ENCODE results near the gene SPATS2L.
A peak's percentile ranks its signal among the peaks of the same experiment; 100 is the strongest.

The SPATS2L gene

GRCh38 chr2:200306196-200306930 lies at the start of gene SPATS2L:
SPATS2L (plus strand) TSS chr2:200306693; CDS start chr2:200389245, 82,552 bp downstream.
- peak; percentile 39 to 62 for DNase-seq (ENCODE audit: low read depth in 2 of 2)

- DNase-seq (ENCODE audit: low read depth in 2 of 2), result no peak
These were observed 48.9 kb upstream of the SPATS2L start for GRCh38 chr2:200257570-200257969.

- DNase-seq (ENCODE audit: low read depth in 2 of 2), result no peak
These were observed 48.4 kb upstream of the SPATS2L start for GRCh38 chr2:200258081-200258480.

GRCh38 chr2:200258881-200259576 lies 47.5 kb upstream of the SPATS2L start:
- DNase-seq (ENCODE audit: low read depth in 2 of 2), result no peak

GRCh38 chr2:200259577-200259957 lies 46.9 kb upstream of the SPATS2L start:
- DNase-seq (ENCODE audit: low read depth in 2 of 2), result no peak

- DNase-seq (ENCODE audit: low read depth in 2 of 2), result no peak
These were observed 44.4 kb upstream of the SPATS2L start for GRCh38 chr2:200262047-200262446.

GRCh38 chr2:200263279-200263678 lies 43.2 kb upstream of the SPATS2L start:
- no peak for DNase-seq (ENCODE audit: low read depth in 2 of 2)

- DNase-seq (ENCODE audit: low read depth in 2 of 2), result no peak
These were observed 41.9 kb upstream of the SPATS2L start for GRCh38 chr2:200264631-200265030.

- no peak for DNase-seq (ENCODE audit: low read depth in 2 of 2)
These were observed 40.1 kb upstream of the SPATS2L start for GRCh38 chr2:200266406-200266805.

- no peak for DNase-seq (ENCODE audit: low read depth in 2 of 2)
These were observed 39.1 kb upstream of the SPATS2L start for GRCh38 chr2:200267350-200267749.

- DNase-seq (ENCODE audit: low read depth in 2 of 2), result no peak
These were observed 35.8 kb upstream of the SPATS2L start for GRCh38 chr2:200270732-200271131.

GRCh38 chr2:200272320-200272719 lies 34.2 kb upstream of the SPATS2L start:
- DNase-seq (ENCODE audit: low read depth in 2 of 2), result no peak

- no peak for DNase-seq (ENCODE audit: low read depth in 2 of 2)
These were observed 32.1 kb upstream of the SPATS2L start for GRCh38 chr2:200274116-200275075.

GRCh38 chr2:200275295-200276013 lies 31.0 kb upstream of the SPATS2L start:
- DNase-seq (ENCODE audit: low read depth in 2 of 2), result no peak

GRCh38 chr2:200276472-200276871 lies 30.0 kb upstream of the SPATS2L start:
- no peak for DNase-seq (ENCODE audit: low read depth in 2 of 2)

GRCh38 chr2:200278694-200279316 lies 27.7 kb upstream of the SPATS2L start:
- DNase-seq (ENCODE audit: low read depth in 2 of 2), result no peak

GRCh38 chr2:200279857-200280256 lies 26.6 kb upstream of the SPATS2L start:
- no peak for DNase-seq (ENCODE audit: low read depth in 2 of 2)

GRCh38 chr2:200286578-200286977 lies 19.9 kb upstream of the SPATS2L start:
- DNase-seq (ENCODE audit: low read depth in 2 of 2), result no peak

- DNase-seq (ENCODE audit: low read depth in 2 of 2), result no peak
These were observed 17.6 kb upstream of the SPATS2L start for GRCh38 chr2:200288670-200289429.

GRCh38 chr2:200296118-200296517 lies 10.4 kb upstream of the SPATS2L start:
- no peak for DNase-seq (ENCODE audit: low read depth in 2 of 2)

All from stimulated activated CD4-positive, alpha-beta T cell treated with anti-CD3 and anti-CD28 coated beads, Interleukin-12 subunit alpha, Interleukin-12 subunit beta, amount 100 ng/mL, for 24 hours (primary cell).